NCI-H187 treated with DMSO at 0.1 percent for 48 hours (cell line): ENCODE results near the gene SPAG9.
A peak's percentile ranks its signal among the peaks of the same experiment; 100 is the strongest.

Experiments used
- DNase-seq: peaks from one replicate; lab custom pipeline; 2025; lab: John Stamatoyannopoulos, UW

The SPAG9 gene

GRCh38 chr17:50939542-50939794 is 181.2 kb downstream of the SPAG9 start:
- DNase-seq, result no peak

GRCh38 chr17:50938821-50939541 is 181.7 kb downstream of the SPAG9 start:
- DNase-seq, result no peak

DNA sequence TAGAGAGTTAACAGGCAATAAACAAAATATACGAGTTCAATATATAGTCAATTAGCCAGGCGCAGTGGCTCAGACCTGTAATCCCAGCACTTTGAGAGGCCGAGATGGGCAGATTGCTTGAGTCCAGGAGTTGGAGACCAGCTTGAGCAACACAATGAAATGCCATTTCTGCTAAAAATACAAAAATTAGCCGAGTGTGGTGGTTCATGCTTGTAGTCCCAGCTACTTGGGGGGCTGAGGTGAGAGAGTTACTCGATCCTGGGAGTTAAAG is 184.7 kb downstream of the SPAG9 start:
- no peak for DNase-seq

DNA sequence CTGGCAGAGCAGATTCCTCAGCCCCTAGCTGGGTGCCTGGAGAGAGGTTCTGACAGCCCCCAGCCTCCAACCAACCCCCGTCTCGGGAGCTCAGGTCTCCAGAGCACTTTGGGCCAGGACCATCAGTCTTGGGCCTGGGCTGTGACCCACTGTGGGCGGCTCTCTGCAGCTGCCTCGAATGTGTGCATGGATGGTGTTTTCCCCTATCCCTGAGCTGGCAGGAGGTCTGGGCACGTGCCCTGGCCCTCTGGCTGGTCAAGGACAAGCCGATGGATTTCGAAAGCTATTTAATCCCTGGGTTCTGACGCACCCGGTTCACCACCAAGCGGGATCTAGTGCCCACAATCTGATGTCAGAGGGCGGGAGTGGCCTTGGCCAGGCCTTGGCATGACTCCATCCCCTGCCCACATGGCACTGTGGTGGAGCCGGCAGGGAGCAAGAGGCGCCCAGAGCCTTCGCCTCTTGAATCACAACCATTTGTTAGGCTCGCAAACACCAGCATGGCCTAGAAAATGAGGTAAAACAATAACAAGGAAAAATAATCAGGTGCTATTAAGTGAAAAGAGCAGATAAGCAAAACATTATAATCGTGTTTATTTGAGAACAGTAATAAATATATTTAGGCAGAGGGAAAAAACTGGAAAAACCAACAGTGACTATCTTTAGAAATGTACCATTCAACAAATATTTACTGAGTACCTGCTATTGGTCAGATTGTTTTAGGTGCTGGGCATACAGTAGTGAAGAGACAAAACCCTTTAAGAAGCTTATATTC is 185.3 kb downstream of the SPAG9 start:
- DNase-seq, result no peak

DNA sequence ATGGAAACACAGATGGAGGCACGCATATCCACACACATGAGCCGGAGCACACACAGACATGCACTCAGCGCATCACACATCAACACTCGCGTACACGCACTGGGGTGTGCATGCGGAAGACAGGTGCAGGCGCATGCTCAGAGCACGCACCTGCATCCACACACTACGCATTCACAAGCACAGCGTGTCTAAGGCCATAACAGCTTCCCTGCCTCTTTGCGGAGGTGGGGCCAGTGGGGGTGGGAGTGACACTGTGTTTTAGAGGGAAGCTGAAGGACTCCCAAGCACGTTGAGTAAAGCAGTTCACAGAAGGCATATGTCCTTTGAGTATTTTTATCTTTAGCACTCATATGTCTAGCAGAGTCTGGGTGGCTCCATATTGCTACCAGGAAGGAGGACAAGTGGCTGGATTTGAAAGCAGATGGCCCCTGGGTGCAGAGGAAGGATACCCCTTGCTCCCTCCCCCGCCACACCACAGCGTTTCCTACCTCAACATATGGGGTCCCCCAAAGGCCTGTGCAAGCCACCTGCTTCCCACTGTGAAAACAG is 185.9 kb downstream of the SPAG9 start:
- peak; percentile 62 for DNase-seq

DNA sequence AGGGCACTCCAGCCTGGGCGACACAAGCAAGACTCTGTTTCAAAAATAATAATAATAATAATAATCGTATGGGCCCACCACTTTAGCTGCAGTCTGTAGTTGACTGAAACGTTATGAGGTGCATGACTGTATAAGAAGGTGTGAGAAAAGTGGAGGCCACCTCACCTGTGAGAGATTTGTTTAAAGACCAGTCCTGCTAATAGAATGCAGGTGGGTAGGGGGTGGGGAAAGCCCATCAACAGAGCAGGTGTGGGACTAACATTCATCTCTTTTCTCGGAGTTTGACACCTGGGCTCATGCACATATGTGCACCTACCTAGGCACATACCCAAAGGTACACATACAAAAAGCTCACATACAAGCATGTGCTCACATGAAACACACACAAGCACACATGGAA is 186.5 kb downstream of the SPAG9 start:
- no peak for DNase-seq

GRCh38 chr17:50931144-50931908 is 189.3 kb downstream of the SPAG9 start:
- DNase-seq, result no peak

- no peak for DNase-seq
These were observed 192.0 kb downstream of the SPAG9 start for GRCh38 chr17:50928646-50929045.

- DNase-seq, result no peak
These were observed 193.4 kb downstream of the SPAG9 start for GRCh38 chr17:50927287-50927686.

- no peak for DNase-seq
These were observed 194.1 kb downstream of the SPAG9 start for GRCh38 chr17:50926523-50926922.

- DNase-seq, result no peak
These were observed 195.3 kb downstream of the SPAG9 start for GRCh38 chr17:50925296-50925891.

GRCh38 chr17:50924800-50925199 is 195.9 kb downstream of the SPAG9 start:
- DNase-seq, result no peak

DNA sequence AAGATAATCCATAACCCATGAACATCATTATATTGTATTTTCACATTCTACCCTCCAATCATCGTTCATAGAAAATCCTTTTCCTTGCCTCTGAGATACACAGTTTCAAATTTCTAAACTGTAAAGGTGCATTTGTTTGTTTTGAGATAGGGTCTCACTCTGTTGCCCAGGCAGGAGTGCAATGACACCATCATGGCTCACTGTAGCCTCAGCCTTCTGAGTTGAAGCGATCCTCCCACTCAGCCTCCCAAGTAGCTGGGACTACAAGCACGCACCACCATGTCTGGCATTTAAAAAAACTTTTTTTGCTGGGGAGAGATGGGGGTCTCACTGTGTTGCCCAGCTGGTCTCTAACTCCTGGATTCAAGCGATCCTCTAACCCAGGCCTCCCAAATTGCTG is 196.4 kb downstream of the SPAG9 start:
- DNase-seq, result no peak

- DNase-seq, result no peak
These were observed 197.1 kb downstream of the SPAG9 start for GRCh38 chr17:50923611-50924010.

DNA sequence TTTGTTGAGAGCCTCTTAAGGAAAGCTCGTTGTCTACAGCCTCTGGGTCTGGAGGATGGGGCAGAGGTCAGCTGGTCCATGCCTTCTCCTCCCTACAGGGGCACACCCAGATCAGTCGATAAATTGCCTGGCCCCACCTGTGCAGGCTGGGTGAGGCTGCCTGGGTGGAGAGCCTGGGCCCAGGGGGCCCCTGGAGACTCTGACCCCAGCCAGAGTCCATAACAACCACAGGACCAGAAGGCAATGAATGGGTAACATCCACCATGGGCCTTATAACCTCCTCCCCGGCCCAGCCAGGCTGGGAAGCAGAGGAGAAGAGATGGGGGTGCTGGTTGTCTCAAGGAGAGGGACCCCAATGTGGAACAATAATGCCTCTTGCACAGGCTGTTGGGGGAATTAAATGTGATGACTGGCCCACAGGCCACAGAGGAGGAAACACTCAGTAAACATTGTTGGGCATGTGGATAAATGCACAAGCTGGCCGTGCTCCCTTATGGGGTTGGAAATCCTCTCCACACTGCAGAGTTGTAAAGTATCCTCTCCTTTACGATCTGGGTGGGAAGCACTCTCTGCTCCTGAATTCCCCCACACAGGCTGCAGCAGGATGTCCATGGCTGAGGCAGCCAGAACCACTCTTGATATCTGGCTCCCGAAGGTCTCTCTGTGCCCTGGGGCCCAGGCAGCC is 197.8 kb downstream of the SPAG9 start:
- no peak for DNase-seq

DNA sequence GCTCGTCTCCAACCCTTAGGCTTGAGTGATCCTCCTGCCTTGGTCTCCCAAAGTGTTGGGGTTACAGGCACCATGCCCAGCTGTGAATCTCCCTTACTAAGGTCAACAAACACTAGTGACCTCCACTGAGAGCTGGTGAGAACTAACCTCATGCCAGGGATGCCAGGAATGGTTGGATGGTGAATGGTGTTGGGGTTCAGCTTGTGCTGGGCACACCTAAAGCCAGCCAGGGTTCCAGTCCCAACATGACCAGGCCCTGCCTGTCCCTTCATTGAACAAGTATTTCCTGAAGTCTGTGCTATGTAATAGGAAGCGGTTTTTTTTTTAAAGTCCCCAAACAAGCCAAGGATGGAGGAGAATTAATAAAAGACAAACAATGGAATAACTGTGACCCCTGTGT is 198.6 kb downstream of the SPAG9 start:
- no peak for DNase-seq

DNA sequence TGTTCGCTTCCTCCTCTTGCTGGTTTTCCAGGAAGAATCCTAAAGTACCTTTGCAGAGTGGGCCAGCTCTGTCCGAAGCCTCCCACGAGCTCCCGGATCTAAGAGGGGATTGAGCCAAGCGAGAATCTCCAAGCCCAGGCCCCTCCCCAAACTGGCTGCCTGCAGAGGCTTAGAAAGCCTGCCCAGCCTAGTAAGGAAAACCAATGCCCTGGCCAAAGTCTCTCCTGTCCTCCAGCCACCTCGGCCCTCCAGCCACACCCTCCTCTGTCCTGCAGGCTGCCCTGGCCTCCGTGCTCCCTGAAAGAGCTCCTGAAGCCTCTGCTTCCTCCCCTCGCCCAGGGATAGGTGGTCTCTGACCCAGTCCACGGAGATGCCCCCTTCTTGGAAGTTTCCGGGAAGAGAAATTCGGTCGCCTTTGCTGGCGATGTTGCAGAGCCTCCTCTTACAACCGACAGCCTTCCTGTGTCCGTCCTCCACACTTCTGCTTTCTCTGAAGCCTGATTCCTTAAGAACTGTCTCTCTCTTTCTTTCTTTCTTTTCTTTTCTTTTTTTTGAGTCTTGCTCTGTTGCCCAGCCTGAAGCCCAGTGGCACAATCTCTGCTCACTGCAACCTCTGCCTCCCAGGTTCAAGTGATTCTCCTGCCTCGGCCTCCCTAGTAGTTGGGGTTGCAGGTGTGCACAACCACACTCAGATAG is 199.6 kb downstream of the SPAG9 start:
- DNase-seq, result no peak

DNA sequence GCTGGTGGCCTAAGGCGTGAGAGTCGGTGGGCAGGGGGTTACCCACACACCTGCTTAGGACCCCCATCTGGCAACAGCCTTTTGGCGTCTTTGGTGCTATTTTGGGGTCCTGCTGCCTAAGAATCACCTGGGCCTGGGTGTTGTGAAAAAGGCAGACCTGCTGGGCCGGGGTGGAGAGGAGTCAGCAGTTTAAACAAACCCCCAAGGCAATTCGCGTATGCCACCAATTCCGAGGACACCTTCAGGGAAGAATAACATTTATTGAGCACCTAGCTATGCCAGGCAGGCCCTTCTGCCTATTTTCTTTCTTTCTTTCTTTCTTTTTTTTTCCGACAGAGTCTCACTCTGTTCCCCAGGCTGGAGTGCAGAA is 200.6 kb downstream of the SPAG9 start:
- DNase-seq, result no peak

GRCh38 chr17:50919321-50920040 is 201.2 kb downstream of the SPAG9 start:
- DNase-seq, result peak; percentile 39

GRCh38 chr17:50918933-50919296 is 201.8 kb downstream of the SPAG9 start:
- no peak for DNase-seq
